Activated CD8-positive, alpha-beta T cell treated with anti-CD3 and anti-CD28 coated beads, Interleukin-2, amount 10 ng/mL, durations not matched to agents 7 days and 5 days (primary cell): ENCODE measurements around the gene SH3PXD2A. TPM values are rescaled to one million over a fixed set of nuclear protein-coding genes. Genes with fewer than 3 reads are reported as not detected.
A peak's percentile ranks its signal among the peaks of the same experiment; 100 is the strongest.

Experiments used
- ATAC-seq: fragments of 150-1000 bp; cut with Tn5 transposase; one replicate; pipeline ENCODE4 v1.10.0; 2021; ENCODE audit warnings: moderate library complexity
- CTCF ChIA-PET: fragments of 350-600 bp; sonication (Branson Sonifier 250); formaldehyde crosslinking; loops from one replicate; lab custom pipeline; 2021; ENCODE audit warnings: antibody characterized with exemption; lab: Charles Lee
- POLR2A ChIA-PET: fragments of 350-600 bp; sonication (Branson Sonifier 250); formaldehyde crosslinking; loops from one replicate; lab custom pipeline; 2021; ENCODE audit warnings: antibody characterized with exemption; lab: Charles Lee
- DNase-seq: peaks from one replicate; pipeline ENCODE4 v3.0.0-alpha.2; 2020
- H3K27ac Mint-ChIP-seq: one replicate; pipeline ENCODE4 v1.8.0; 2021; ENCODE audit warnings: mild to moderate bottlenecking, mixed read lengths
- H3K27me3 Mint-ChIP-seq: one replicate; pipeline ENCODE4 v1.8.0; 2021; ENCODE audit warnings: low read depth, mixed read lengths
- H3K36me3 Mint-ChIP-seq: one replicate; pipeline ENCODE4 v1.8.0; 2021; ENCODE audit warnings: low read depth, mixed read lengths
- H3K4me1 Mint-ChIP-seq: one replicate; pipeline ENCODE4 v1.8.0; 2021; ENCODE audit warnings: low read depth, mixed read lengths
- H3K4me3 Mint-ChIP-seq: one replicate; pipeline ENCODE4 v1.8.0; 2021; ENCODE audit warnings: mild to moderate bottlenecking, mixed read lengths
- H3K9me3 Mint-ChIP-seq: one replicate; pipeline ENCODE4 v1.8.0; 2022; ENCODE audit warnings: mixed read lengths; ENCODE audit not compliant: insufficient read depth
- total RNA-seq, 2 experiments: library from RNA; stranded (reverse); gene quantifications; one replicate each; pipeline ENCODE4 v1.2.3, GENCODE V29; 2021

Gene SH3PXD2A
- total RNA-seq, 2 experiments from 2014 or later, result 8.5 to 9.4 TPM

DNA sequence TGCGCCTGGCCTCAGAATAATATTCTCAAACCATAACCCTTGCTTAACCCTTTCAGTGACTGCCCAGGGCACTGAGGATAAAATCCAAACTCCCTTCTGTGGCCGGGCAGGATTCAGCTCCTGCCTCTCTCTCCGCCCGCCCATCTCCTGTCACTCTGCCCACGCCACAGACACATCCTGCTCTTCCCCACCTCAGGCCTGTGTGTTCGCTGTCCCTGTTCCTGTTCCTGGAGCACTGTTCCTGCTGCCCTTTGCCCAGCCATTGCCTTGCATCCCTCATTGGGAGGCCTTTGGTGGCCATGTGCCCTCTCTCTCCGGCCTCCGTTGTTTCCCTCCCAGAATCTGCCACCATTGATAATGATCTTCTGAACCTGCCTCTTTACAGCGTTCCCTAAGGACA, 108.8 kb downstream of the SH3PXD2A start:
- ChIA-PET CTCF (interaction anchor here (9.1 kb wide), 1 partner anchor 17 kb away, joined by 64 read pairs; no protein-coding TSS in a partner anchor), POLR2A (interaction anchor here (0.6 kb wide), 1 partner anchor 19 kb away, joined by 3 read pairs; no protein-coding TSS in a partner anchor)
- no peaks in the 10 kb centered on the region for H3K36me3 Mint-ChIP-seq
- DNase-seq, result no peak
- H3K4me3 Mint-ChIP-seq, result no peak overlapping the region
- H3K9me3 Mint-ChIP-seq, result no peaks in the 10 kb centered on the region
- peaks cover 34% of the 10 kb centered on the region for H3K4me1 Mint-ChIP-seq
- peaks cover 5% of the 10 kb centered on the region for H3K27me3 Mint-ChIP-seq
- ATAC-seq, result no peak
- H3K27ac Mint-ChIP-seq, result peak overlapping the region; percentile 16

DNA sequence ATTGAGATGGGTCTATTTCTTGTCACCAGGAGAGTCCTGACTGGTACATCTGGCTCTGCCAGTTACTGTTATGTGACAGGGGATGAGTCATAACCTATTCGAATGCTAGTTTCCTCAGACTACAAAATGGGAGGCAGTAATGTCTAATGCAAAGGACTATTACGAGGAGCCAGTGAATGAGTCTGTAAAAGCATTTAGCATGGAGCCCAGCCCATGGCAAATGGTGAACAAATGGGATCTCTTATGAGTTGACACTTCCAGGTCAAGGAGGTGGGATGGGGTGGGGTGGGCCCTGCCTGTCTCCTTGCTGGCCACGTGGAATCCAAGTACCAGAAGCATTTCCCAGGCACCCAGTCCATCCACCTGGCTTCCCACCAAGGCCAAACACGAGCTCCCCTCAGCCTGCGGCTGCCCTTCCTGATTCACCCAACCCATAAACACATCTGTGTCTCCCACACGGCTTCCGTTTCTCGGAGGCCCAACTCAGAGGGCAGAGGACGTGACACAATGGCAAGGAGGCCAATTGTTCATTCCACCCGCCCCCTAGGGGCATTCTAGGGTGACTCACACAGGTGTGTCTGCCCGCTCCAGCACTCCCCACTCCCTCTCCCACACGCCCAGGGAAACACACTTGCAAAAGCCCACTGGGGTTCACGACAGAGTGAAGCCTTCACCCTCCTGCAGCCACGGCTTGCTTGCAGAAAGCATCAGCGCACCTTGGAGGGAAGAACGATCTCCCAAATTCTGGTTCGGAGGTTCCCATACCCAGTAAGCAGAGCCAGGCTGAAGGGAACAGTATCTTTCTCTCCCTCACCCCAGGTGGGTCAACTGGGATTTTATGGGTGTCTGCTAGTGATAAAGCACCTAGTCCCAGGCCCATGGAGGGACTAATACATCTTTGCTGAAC, 109.8 kb downstream of the SH3PXD2A start:
- H3K9me3 Mint-ChIP-seq, result no peaks in the 10 kb centered on the region

DNA sequence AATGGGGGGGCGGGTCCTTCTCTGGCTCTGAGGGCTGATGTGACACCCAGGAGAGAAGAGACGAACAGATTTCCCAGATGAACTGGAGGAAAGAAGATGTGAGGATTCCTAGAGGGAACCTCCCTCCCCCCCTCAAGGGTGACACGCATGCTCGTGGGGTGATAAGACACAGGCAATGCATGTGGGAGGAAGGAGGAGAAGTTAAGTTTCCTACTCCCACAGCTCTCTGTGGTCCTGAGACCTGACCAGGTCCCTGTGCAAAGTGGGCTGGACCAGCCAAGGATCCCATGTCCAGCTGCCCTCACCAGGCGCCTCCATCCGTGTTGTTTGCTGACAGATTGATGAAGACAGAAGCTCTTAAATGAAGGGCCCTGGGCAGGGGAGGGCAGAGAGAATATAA, 112.6 kb downstream of the SH3PXD2A start:
- ChIA-PET POLR2A (no interaction called here), CTCF (no interaction called here)
- Mint-ChIP-seq H3K4me3 (no peak overlapping the region), H3K27ac (no peak overlapping the region), H3K27me3 (peaks cover 4% of the 10 kb centered on the region), H3K36me3 (no peaks in the 10 kb centered on the region), H3K9me3 (no peaks in the 10 kb centered on the region), H3K4me1 (peaks cover 24% of the 10 kb centered on the region)
- ATAC-seq, result no peak
- no peak for DNase-seq

More for the DNA sequence above, 109.8 kb downstream of the SH3PXD2A start:
- Mint-ChIP-seq H3K27ac (peak overlapping the region; percentile 65), H3K36me3 (no peaks in the 10 kb centered on the region), H3K4me3 (no peak overlapping the region), H3K27me3 (peaks cover 3% of the 10 kb centered on the region), H3K4me1 (peaks cover 34% of the 10 kb centered on the region)
- peak; percentile 55 for DNase-seq
- ChIA-PET CTCF (interaction anchor here (0.8 to 1.4 kb wide), 5 partner anchors 8 to 181 kb away, joined by 3 to 6 read pairs (median 4); no protein-coding TSS in a partner anchor), POLR2A (interaction anchor here (0.6 kb wide), 1 partner anchor 165 kb away, joined by 3 read pairs; no protein-coding TSS in a partner anchor)
- peak; percentile 69 for ATAC-seq

DNA sequence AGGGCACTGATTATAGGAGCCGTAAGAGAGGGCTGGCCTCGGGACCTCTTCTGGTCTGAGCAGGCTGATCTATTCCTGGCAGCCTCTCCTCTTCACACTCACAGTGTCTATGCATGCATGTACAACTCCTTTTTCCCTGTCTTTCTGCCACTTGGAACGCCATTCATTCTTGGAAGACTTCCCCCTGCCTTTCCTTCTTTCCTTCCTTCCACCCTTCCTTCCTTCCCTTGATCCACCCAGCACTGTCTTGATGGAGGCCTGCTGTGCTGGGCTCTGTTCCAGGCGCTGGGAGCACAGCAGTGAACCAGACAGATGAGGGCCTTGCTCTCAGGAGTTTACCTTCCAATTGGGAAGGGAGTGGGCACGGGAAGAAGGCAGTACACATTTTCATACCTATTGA, 114.8 kb downstream of the SH3PXD2A start:
- Mint-ChIP-seq H3K4me3 (no peak overlapping the region), H3K27me3 (peaks cover 8% of the 10 kb centered on the region), H3K9me3 (no peaks in the 10 kb centered on the region), H3K4me1 (peaks cover 6% of the 10 kb centered on the region), H3K27ac (no peak overlapping the region), H3K36me3 (no peaks in the 10 kb centered on the region)
- DNase-seq, result no peak
- ATAC-seq, result no peak
- POLR2A ChIA-PET, result no interaction called here
- CTCF ChIA-PET, result interaction anchor here (1.0 kb wide), 1 partner anchor 12 kb away, joined by 3 read pairs; no protein-coding TSS in a partner anchor

DNA sequence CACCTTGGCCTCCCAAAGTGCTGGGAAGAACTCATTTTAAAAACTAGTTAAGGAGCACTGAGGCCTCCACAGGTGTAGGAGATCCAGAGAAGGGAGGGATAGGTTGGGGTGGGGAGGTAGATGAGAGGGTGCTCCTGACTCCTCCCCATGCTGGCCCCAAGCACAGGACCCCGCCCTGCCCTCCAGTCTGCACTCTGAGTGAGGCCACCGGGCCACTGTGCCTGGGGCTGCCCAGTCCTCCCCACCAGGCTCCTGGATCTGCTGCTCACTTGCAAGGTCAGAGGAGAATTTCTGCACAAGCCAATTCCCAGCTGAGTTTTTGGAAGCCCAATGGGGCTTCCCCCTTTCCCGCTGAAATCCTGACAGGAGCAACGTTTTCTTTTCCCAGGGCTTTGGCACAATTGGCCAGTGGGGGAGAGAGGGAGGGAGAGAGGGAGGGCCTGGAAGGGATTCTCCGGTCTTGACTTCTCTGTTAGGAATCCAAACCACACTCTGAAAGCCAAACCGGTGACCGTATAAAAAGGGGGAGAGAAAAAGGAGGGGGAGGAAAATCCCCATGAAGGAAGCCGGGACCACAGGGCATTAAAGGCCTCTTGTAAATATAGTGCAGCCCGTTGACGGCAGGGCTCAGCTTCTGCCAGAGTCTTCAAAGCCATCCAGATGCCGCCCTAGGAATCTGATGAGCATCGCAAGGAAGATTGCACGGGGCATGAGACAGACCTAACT, 116.2 kb downstream of the SH3PXD2A start:
- Mint-ChIP-seq H3K4me1 (no peaks in the 10 kb centered on the region), H3K27ac (no peak overlapping the region), H3K9me3 (no peaks in the 10 kb centered on the region), H3K36me3 (no peaks in the 10 kb centered on the region), H3K27me3 (peaks cover 9% of the 10 kb centered on the region), H3K4me3 (no peak overlapping the region)
- DNase-seq (no peak), ATAC-seq (no peak)
- CTCF ChIA-PET, result interaction anchor here (1.0 kb wide), 1 partner anchor 14 kb away, joined by 3 read pairs; no protein-coding TSS in a partner anchor
- POLR2A ChIA-PET, result no interaction called here

DNA sequence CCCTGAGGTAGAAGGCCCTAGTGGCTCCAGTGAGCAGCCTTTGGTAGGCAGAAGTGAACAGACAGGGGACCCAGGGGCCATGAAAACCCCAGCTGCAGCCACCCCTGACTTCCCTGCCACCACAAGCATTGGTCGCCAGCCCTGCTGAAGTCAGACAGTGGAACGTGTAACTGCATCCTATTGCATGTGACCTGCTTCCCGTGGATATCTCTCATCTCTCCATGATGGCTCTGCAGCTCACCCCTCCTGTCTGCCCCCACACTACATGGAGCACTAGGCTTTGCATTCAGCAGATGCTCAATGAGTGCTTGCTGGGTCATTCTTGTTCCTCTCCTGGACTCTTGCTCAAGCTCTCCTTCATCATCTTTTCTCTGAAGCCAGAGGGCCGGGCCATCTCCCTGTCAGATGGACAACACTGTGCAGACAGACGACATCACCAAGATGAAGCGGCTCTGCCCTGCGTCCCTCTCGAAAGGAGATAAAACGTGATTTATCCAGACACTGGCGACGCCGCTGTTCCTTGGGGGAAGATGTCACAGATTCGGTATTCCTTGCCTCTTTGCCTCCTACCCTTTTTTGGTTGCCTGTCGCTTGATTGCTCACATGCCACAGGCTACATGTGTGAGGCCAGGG, 117.5 kb downstream of the SH3PXD2A start:
- CTCF ChIA-PET, result interaction anchor here (0.9 to 1.5 kb wide), 3 partner anchors 15 to 25 kb away, joined by 3 to 8 read pairs (median 4); no protein-coding TSS in a partner anchor

DNA sequence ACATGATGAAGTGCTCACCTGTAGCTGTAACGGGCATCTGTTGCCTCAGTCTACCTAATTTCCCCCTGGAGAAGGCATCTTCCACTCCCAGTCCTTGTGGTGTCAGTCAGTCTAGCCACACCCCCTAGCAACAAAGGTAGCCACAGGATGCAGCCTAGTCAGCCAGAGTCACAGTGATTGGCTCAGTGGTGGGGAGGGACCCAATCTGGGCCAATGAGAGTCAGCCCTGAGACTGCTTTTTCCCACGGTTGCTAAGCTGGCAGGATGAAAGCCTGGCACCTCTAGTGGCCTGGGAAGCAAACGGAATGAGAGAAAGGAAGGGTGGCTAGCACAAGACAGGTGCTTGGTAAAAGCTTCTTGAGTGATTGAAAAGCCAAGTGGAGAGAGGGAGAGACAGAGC, 118.6 kb downstream of the SH3PXD2A start:
- ChIA-PET POLR2A (no interaction called here), CTCF (interaction anchor here (1.0 to 1.5 kb wide), 4 partner anchors 8 to 24 kb away, joined by 3 to 8 read pairs (median 4); no protein-coding TSS in a partner anchor)
- Mint-ChIP-seq H3K27me3 (peaks cover 6% of the 10 kb centered on the region), H3K36me3 (no peaks in the 10 kb centered on the region), H3K27ac (no peak overlapping the region), H3K4me1 (no peaks in the 10 kb centered on the region), H3K9me3 (no peaks in the 10 kb centered on the region), H3K4me3 (no peak overlapping the region)
- ATAC-seq (peak; percentile 49), DNase-seq (no peak)

More for the DNA sequence above, 117.5 kb downstream of the SH3PXD2A start:
- H3K4me1 Mint-ChIP-seq, result no peaks in the 10 kb centered on the region
- peaks cover 9% of the 10 kb centered on the region for H3K27me3 Mint-ChIP-seq
- ATAC-seq, result no peak
- no peak for DNase-seq
- H3K4me3 Mint-ChIP-seq, result no peak overlapping the region
- H3K9me3 Mint-ChIP-seq, result no peaks in the 10 kb centered on the region
- no peaks in the 10 kb centered on the region for H3K36me3 Mint-ChIP-seq
- POLR2A ChIA-PET, result no interaction called here
- no peak overlapping the region for H3K27ac Mint-ChIP-seq

DNA sequence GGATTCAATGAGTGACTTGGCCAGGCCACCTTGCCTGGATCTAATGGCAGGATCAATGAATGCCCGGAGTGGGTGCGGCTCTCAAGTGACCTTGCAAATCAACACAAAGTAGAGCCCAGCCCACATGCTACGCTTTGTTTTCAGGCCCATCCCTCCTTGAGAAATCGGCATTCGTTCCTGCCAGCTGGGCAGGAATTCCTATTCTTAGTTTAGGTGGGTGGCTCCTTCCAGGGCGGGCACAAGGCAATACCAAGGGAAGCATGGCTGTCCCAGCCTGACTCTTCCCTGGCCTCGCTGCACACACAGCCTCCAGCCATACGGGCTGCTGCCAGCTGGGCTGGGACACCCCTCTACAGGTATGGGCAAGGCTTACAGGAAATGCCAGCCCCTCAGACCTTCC, 119.3 kb downstream of the SH3PXD2A start:
- DNase-seq (no peak), ATAC-seq (no peak)
- Mint-ChIP-seq H3K9me3 (no peaks in the 10 kb centered on the region), H3K27me3 (peaks cover 6% of the 10 kb centered on the region), H3K4me1 (no peaks in the 10 kb centered on the region), H3K27ac (no peak overlapping the region), H3K4me3 (no peak overlapping the region), H3K36me3 (no peaks in the 10 kb centered on the region)
- ChIA-PET CTCF (interaction anchor here (1.1 kb wide), 1 partner anchor 17 kb away, joined by 3 read pairs; no protein-coding TSS in a partner anchor), POLR2A (no interaction called here)

DNA sequence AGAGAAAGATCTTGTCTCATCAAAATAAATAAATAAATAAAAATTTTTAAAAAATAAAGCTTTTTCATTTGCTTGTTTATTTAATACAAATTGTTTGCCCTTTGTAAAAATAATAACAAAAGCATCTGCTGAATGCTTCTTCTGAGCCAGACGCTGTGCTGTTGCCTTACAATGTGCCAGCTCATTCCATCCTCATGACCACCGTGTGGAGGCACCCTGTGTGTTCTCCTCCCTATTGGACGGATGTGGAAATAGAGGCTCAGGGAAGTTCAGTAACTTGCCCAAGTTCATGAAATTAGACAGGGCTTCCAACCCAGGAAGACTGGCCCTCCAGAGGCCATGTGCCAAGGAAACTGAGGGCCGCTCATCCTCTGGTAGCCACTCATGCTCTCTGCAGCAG, 120.6 kb downstream of the SH3PXD2A start:
- Mint-ChIP-seq H3K27me3 (peaks cover 6% of the 10 kb centered on the region), H3K4me1 (no peaks in the 10 kb centered on the region), H3K9me3 (no peaks in the 10 kb centered on the region), H3K36me3 (no peaks in the 10 kb centered on the region), H3K4me3 (no peak overlapping the region), H3K27ac (no peak overlapping the region)
- CTCF ChIA-PET, result interaction anchor here (1.3 to 1.8 kb wide), 4 partner anchors 15 to 21 kb away, joined by 3 to 4 read pairs (median 4); no protein-coding TSS in a partner anchor
- ATAC-seq (no peak), DNase-seq (no peak)
- POLR2A ChIA-PET, result no interaction called here

DNA sequence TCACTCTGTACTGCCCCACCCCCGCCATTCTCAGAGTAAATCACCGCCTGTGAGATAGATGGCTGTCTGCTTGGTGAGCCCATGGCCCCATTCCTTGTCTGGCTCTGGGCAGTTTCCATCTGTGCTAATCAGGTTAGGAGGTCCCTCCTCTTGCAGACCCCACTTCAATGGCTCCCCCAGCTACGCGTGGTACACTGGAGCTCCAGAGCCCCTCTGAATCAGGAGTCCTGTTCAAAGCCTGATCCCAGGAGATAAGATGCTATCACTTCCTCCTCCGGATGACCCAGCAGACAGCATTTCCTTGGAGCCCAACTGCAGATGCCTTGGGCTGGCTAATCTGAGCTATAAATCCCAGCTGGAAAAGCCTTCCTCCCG, 122.3 kb downstream of the SH3PXD2A start:
- Mint-ChIP-seq H3K4me3 (no peak overlapping the region), H3K4me1 (no peaks in the 10 kb centered on the region), H3K9me3 (no peaks in the 10 kb centered on the region), H3K27ac (no peak overlapping the region), H3K36me3 (no peaks in the 10 kb centered on the region), H3K27me3 (peaks cover 6% of the 10 kb centered on the region)
- ATAC-seq (no peak), DNase-seq (no peak)
- POLR2A ChIA-PET, result no interaction called here
- CTCF ChIA-PET, result interaction anchor here (1.8 kb wide), 1 partner anchor 20 kb away, joined by 4 read pairs; no protein-coding TSS in a partner anchor
